ENCODE results near the gene KRTAP5-7. TPM values are rescaled to one million over a fixed set of nuclear protein-coding genes. Genes with fewer than 3 reads are reported as not detected.

The KRTAP5-7 gene
- total and polyA plus RNA-seq, 2 experiments from 2014 or later, result not detected

DNA sequence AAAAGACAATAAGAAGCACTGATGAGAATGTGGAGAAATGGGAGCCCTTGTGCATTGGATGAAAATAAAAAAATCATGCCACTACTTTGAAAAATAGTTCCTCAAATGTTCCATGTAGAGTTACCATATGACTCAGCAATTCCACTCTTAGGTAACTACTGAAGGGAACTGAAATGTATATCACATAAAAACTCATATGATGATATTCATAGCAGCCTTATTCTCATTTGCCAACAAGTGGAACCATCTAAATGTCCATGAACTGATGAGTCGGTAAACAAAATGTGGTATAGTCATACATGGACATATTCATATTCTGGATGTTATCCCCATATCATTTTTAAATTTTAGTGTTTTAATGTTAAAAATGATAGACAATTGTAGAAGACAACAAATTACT lies 24.6 kb downstream of the KRTAP5-7 start:
- Histone ChIP-seq H3K4me3 (no peak overlapping the region), H3K4me1 (ENCODE audit: low read depth) (no peaks in the 10 kb centered on the region), H3K27ac (no peak overlapping the region), H3K9me3 (ENCODE audit: low read depth) (no peaks in the 10 kb centered on the region), H3K27me3 (no peaks in the 10 kb centered on the region), H3K36me3 (no peaks in the 10 kb centered on the region)
- DNase-seq (ENCODE audit: low read depth in 1 of 2, low spot score in 1 of 2), result no peak
- TF ChIP-seq, protein P1, sequence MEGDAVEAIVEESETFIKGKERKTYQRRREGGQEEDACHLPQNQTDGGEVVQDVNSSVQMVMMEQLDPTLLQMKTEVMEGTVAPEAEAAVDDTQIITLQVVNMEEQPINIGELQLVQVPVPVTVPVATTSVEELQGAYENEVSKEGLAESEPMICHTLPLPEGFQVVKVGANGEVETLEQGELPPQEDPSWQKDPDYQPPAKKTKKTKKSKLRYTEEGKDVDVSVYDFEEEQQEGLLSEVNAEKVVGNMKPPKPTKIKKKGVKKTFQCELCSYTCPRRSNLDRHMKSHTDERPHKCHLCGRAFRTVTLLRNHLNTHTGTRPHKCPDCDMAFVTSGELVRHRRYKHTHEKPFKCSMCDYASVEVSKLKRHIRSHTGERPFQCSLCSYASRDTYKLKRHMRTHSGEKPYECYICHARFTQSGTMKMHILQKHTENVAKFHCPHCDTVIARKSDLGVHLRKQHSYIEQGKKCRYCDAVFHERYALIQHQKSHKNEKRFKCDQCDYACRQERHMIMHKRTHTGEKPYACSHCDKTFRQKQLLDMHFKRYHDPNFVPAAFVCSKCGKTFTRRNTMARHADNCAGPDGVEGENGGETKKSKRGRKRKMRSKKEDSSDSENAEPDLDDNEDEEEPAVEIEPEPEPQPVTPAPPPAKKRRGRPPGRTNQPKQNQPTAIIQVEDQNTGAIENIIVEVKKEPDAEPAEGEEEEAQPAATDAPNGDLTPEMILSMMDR (IDR thresholded peaks at IDR 0.05; ENCODE audit: low read depth, low read length), result no peak

GRCh38 chr11:71554996-71555395 lies 27.9 kb downstream of the KRTAP5-7 start:
- TF ChIP-seq, protein P1 (IDR thresholded peaks at IDR 0.05; ENCODE audit: low read depth, low read length), result no peak
- H3K4me3 ChIP-seq, result no peak overlapping the region
- no peak for DNase-seq (ENCODE audit: low read depth in 1 of 2, low spot score in 1 of 2)
- H3K27me3 ChIP-seq, result no peaks in the 10 kb centered on the region
- no peaks in the 10 kb centered on the region for H3K9me3 ChIP-seq (ENCODE audit: low read depth)
- H3K4me1 ChIP-seq (ENCODE audit: low read depth), result no peaks in the 10 kb centered on the region
- no peaks in the 10 kb centered on the region for H3K36me3 ChIP-seq
- no peak overlapping the region for H3K27ac ChIP-seq

GRCh38 chr11:71555508-71555907 lies 28.4 kb downstream of the KRTAP5-7 start:
- Histone ChIP-seq H3K27me3 (no peaks in the 10 kb centered on the region), H3K27ac (no peak overlapping the region), H3K36me3 (no peaks in the 10 kb centered on the region), H3K4me3 (no peak overlapping the region), H3K4me1 (ENCODE audit: low read depth) (no peaks in the 10 kb centered on the region), H3K9me3 (ENCODE audit: low read depth) (no peaks in the 10 kb centered on the region)
- no peak for DNase-seq (ENCODE audit: low read depth in 1 of 2, low spot score in 1 of 2)
- TF ChIP-seq, protein P1 (IDR thresholded peaks at IDR 0.05; ENCODE audit: low read depth, low read length), result no peak

DNA sequence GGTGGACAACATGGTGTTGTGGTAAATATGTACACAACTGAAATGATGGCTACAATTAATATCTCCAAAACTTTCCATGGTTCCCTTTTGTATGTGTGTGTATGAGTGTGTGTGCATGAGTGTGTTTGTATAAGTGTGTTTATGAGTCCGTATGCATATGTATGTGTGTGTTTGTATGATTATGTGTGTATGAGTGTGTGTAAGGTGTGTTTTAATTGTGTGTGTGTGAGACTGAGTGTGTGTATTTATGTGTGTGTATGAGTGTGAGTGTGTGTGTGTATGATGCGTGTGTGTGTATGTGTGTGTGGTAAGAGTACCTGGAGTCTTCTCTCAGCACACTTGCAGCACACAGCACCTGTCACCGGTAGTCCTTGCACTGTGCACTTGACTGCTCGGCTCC lies 29.0 kb downstream of the KRTAP5-7 start:
- no peaks in the 10 kb centered on the region for H3K36me3 ChIP-seq
- TF ChIP-seq, protein P1 (IDR thresholded peaks at IDR 0.05; ENCODE audit: low read depth, low read length), result no peak
- H3K4me3 ChIP-seq, result no peak overlapping the region
- no peak overlapping the region for H3K27ac ChIP-seq
- H3K27me3 ChIP-seq, result no peaks in the 10 kb centered on the region
- H3K9me3 ChIP-seq (ENCODE audit: low read depth), result no peaks in the 10 kb centered on the region
- no peak for DNase-seq (ENCODE audit: low read depth in 1 of 2, low spot score in 1 of 2)
- H3K4me1 ChIP-seq (ENCODE audit: low read depth), result no peaks in the 10 kb centered on the region

DNA sequence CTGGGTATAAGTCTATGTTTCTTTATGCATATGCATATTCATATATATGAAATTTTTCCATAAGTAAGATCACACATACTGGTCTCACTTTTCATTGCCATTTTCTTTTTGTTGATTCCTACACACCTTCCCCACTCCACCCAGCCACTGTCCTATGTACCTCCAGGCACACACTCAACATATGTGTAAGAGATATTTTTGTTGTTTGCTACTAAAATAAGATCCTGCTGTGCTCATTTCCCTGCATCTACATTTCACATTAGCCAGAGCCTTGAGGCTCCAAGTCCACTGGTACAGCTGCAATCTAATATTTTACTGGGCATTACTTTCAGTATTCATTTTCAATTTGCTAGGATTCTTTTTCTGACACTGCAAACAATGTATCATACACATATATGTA lies 30.2 kb downstream of the KRTAP5-7 start:
- DNase-seq (ENCODE audit: low read depth in 1 of 2, low spot score in 1 of 2), result no peak
- H3K36me3 ChIP-seq, result no peaks in the 10 kb centered on the region
- H3K27me3 ChIP-seq, result no peaks in the 10 kb centered on the region
- no peaks in the 10 kb centered on the region for H3K9me3 ChIP-seq (ENCODE audit: low read depth)
- H3K4me1 ChIP-seq (ENCODE audit: low read depth), result no peaks in the 10 kb centered on the region
- H3K4me3 ChIP-seq, result no peak overlapping the region
- TF ChIP-seq, protein P1 (IDR thresholded peaks at IDR 0.05; ENCODE audit: low read depth, low read length), result no peak
- H3K27ac ChIP-seq, result no peak overlapping the region

DNA sequence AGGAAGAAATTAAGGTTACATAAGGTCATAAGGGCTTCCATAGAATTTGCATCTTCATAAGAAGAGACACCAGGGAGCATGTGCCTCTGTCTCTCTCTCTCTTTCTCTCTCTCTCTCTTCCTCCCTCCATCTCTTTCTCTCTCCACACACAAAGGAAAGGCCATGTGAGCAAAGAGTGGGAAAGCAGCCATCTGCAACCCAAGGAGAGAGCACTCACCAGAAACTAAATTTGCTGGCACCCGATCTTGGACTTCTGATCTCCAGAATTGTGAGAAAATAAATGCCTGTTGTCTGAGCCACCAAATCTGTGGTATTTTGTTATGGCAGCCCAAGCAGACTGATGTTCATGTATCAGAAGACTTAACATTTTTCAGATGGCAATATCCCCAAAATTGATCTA lies 31.9 kb downstream of the KRTAP5-7 start:
- TF ChIP-seq, protein P1 (IDR thresholded peaks at IDR 0.05; ENCODE audit: low read depth, low read length), result no peak
- Histone ChIP-seq H3K4me3 (no peak overlapping the region), H3K4me1 (ENCODE audit: low read depth) (no peaks in the 10 kb centered on the region), H3K27ac (no peak overlapping the region), H3K27me3 (no peaks in the 10 kb centered on the region), H3K9me3 (ENCODE audit: low read depth) (no peaks in the 10 kb centered on the region), H3K36me3 (no peaks in the 10 kb centered on the region)
- DNase-seq (ENCODE audit: low read depth in 1 of 2, low spot score in 1 of 2), result no peak

All from cardiac muscle cell (in vitro differentiated cells and primary cell).